G401.6 (cell line): Measurements from ENCODE around the gene MARVELD3.
A peak's percentile ranks its signal among the peaks of the same experiment; 100 is the strongest.

Source experiments
- FAIRE-seq: peaks from 2 replicates; lab custom pipeline; 2012; peaks lifted over from hg19 to GRCh38; lab: Jason Lieb, UNC

The MARVELD3 gene

GRCh38 chr16:71623597-71623996, 2.4 kb upstream of the MARVELD3 start:
- FAIRE-seq, result no peak

GRCh38 chr16:71625113-71625850, 702 bp upstream of the MARVELD3 start:
- no peak for FAIRE-seq

- FAIRE-seq, result peak; percentile 93
Measured at GRCh38 chr16:71626858-71627213, 852 bp downstream of the MARVELD3 start.

DNA sequence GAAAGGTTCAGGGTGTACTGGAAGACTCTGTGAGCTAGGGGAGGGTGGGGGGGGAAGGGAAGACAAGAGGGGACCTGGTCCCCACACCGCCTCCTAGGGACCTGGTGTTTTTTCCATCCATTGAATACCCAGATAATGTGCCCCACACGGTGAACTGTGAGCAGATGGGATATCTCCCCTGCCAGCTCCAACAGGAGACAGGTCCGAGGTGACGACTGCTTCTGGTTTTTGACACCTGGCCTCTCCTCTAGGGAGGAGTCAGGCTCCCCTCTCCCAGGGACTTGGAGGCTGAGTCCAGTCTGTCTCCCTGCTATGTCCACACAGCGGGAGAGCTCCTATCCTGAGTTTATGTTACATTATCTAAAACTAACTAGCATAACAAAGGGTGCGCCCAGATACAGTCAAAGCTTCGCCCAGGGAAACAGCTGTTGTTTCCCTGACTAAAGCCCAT, 1.8 kb downstream of the MARVELD3 start:
- FAIRE-seq, result no peak

DNA sequence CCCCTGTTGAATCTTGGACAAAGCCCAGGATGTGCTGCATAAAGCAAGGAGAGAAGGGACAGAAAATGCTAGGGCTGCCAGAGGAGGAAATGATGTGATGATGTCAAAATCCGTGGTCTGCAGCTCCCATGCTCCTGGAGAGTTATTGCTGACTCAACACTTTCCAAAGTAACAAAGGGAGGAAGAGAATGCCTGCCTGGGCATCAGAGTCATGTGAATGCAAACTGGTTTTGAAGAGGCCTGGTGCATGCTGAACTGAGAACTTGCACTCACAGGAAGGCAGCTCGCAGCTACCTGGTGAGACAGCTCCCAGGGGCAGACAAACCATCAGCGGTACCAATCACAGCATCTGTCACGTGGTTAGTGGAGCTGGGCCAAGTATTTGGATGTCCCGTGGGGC, 2.8 kb downstream of the MARVELD3 start:
- peak; percentile 99 for FAIRE-seq

- no peak for FAIRE-seq
Measured at GRCh38 chr16:71629278-71630016, 3.5 kb downstream of the MARVELD3 start.

GRCh38 chr16:71630808-71631207, 4.8 kb downstream of the MARVELD3 start:
- FAIRE-seq, result peak; percentile 98

GRCh38 chr16:71631776-71632175, 5.8 kb downstream of the MARVELD3 start:
- peak; percentile 6 for FAIRE-seq

DNA sequence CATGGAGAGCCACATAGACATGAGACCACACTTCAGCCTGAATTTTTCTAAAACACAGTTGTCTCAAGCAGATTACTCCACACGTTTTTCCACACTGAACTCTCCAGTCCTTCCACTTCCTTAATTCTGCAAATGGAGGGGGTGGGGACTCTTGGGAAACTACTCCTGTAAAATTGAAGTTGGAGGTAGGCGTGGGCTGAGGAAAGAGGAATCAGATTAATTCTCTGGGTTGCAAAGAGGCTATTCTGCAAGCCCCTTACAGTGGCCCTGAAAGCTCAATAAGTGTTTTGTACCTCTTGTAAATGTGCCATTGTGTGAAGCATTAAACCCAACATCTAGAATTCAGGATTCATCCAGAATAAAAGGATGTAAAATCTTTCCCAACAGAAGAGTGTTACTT, 9.6 kb downstream of the MARVELD3 start:
- FAIRE-seq, result peak; percentile 85

- FAIRE-seq, result peak; percentile 99
Measured at GRCh38 chr16:71637398-71637797, 11.4 kb downstream of the MARVELD3 start.

DNA sequence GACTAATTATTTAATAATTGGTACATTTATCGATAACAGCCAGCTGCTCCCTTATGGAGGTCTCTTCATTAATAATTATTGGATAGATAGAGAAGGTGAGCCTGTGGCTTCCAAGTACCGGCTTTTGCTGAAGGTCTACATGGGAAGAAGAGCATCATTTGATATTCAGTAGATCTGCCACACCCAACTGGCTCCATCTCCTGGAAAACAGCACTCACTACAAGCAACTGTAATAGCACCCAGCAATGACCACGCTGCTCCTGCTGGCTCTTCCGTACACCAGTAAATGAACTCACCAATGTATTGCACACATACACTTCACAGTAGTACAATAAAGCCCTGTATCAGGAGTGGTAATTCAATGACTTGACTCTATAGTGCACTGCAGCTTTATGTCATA, 19.5 kb downstream of the MARVELD3 start:
- FAIRE-seq, result peak; percentile 91

GRCh38 chr16:71647391-71647790, 21.4 kb downstream of the MARVELD3 start:
- FAIRE-seq, result no peak

- FAIRE-seq, result no peak
Measured at GRCh38 chr16:71648162-71648561, 22.2 kb downstream of the MARVELD3 start.

GRCh38 chr16:71648921-71649320, 22.9 kb downstream of the MARVELD3 start:
- no peak for FAIRE-seq

DNA sequence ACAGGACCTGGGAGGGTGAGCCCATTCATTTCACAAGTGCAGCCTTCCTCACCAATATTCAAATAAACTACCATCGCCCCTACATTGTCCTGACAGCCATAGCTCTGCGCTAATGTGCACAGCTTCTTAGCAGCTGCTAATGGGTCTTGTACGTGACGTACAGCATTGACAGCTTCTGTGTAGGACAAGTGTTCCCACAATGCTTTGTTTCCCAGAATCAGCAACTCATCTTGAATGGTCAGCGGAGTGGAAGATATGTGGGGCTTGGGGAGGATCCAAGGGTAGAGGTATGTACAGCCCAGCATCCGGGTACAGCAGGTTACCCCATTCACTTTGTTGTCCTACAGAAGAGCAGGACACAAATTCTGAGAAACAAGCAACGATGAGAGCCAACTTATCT, 23.7 kb downstream of the MARVELD3 start:
- no peak for FAIRE-seq

- FAIRE-seq, result no peak
Measured at GRCh38 chr16:71658771-71659170, 32.8 kb downstream of the MARVELD3 start.

GRCh38 chr16:71659471-71659870, 33.5 kb downstream of the MARVELD3 start:
- no peak for FAIRE-seq

GRCh38 chr16:71666264-71666663, 40.3 kb downstream of the MARVELD3 start:
- no peak for FAIRE-seq

- peak; percentile 42 for FAIRE-seq
Measured at GRCh38 chr16:71666928-71667707, 41.1 kb downstream of the MARVELD3 start.

DNA sequence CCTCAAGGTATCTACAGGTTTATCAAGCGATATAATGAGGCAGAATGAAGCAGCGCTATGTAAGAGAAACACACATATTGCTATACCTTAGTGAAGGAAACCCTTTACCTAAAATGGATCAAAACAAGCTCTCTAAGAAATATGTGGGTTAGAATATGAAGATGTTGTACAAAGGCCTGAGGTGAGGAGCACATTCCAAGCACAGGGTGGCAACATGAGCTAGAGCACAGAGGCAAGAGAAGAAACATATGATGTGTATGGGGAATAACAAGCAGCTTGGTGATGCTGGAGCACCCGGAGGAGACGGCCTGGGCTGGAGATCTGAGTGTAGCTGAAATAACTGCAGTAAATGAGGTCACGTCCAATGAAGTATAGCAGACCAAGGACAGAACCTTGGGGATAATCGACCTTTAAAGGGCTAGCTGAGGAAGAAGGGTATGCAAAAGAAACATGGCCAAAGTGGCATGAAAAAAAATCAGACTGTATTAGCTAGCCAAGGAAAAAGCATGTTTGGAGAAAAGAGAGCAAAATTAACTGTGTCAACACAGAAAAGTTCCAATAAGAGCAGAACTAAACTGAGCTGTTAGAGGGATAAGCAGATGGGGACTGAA, 44.0 kb downstream of the MARVELD3 start:
- FAIRE-seq, result no peak

- no peak for FAIRE-seq
Measured at GRCh38 chr16:71670537-71670936, 44.6 kb downstream of the MARVELD3 start.

GRCh38 chr16:71671165-71671564, 45.2 kb downstream of the MARVELD3 start:
- no peak for FAIRE-seq

DNA sequence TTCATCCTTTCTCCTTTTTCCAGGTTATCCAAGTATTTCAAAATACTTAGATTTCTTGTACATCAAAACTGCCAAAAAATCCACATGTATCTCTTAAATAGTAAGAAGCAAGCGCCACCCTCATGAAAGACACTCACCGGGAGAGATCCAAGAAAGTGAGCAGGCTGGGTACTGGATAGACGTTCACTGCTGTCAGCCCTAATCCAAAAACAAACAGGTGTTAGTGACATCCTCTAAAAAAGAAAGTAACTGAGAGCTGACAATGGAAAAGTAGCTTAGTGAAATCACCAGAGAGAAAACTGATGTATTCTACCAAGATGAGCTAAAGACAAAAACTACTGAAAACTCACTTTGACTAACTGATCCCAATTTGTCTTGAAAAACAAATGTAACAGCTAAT, 46.1 kb downstream of the MARVELD3 start:
- no peak for FAIRE-seq
